Testis (tissue), 2 donors: ENCODE measurements around the gene ALDH1B1.
"Not testable (repeated sequence)": the region's sequence is repeated elsewhere in the genome, so short reads cannot be mapped to it uniquely, and the experiment has no call there.

Experiments used
- CTCF ChIP-seq, 3 experiments: fragments of 450-650 bp in 2 of 3; fragments of 200-600 bp in 1 of 3; sonication (generic) in 1 of 3; IDR thresholded peaks; one replicate each; pipeline ENCODE4 v1.5.1; 2016 to 2019; ENCODE audit warnings: antibody characterized with exemption in 3 of 3, mild to moderate bottlenecking in 2 of 3, moderate library complexity in 1 of 3
- POLR2A ChIP-seq: fragments of 450-650 bp; IDR thresholded peaks from one replicate; pipeline ENCODE4 v1.6.1; 2017; ENCODE audit warnings: antibody characterized with exemption, mild to moderate bottlenecking, moderate library complexity

- not testable (repeated sequence) for TF ChIP-seq POLR2A; CTCF (IDR thresholded peaks at IDR 0.05)
These were observed 15.0 kb upstream of the ALDH1B1 start for GRCh38 chr9:38377336-38378083.
